Kidney epithelial cell (primary cell): ENCODE data around the gene PIAS1. TPM values are rescaled to one million over a fixed set of nuclear protein-coding genes. Genes with fewer than 3 reads are reported as not detected.
A peak's percentile ranks its signal among the peaks of the same experiment; 100 is the strongest.
"Not testable (repeated sequence)": the region's sequence is repeated elsewhere in the genome, so short reads cannot be mapped to it uniquely, and the experiment has no call there.

ENCODE experiments used
- DNase-seq: peaks from one replicate; pipeline ENCODE4 v3.0.0-alpha.2; 2010; ENCODE audit warnings: low read depth
- H3K27me3 ChIP-seq: 2 replicates; pipeline ENCODE4 v1.6.0; 2011; ENCODE audit warnings: low read length; ENCODE audit not compliant: control insufficient read depth, insufficient read depth
- H3K36me3 ChIP-seq: 2 replicates; pipeline ENCODE4 v1.5.1; 2011; ENCODE audit warnings: low read length; ENCODE audit not compliant: control insufficient read depth, insufficient read depth
- H3K4me3 ChIP-seq: 2 replicates; pipeline ENCODE4 v1.5.1; 2011; ENCODE audit warnings: low read depth, mild to moderate bottlenecking, control low read depth, low read length
- CTCF ChIP-seq: IDR thresholded peaks from 2 replicates; pipeline ENCODE4 v1.5.1; 2011; ENCODE audit warnings: mild to moderate bottlenecking, moderate library complexity, low read length, control low read depth, inconsistent platforms; ENCODE audit not compliant: insufficient read depth, poor library complexity, severe bottlenecking
- total RNA-seq: library from RNA; depleted of rRNA; stranded (reverse); fragments of >200 nt; gene quantifications from 2 replicates; pipeline ENCODE4 v1.2.3, GENCODE V29; 2015

The PIAS1 gene
- 8.6 and 13.4 TPM in 2 replicates for total RNA-seq

- Histone ChIP-seq H3K4me3 (peak within 1 kb of the TSS; percentile 75), H3K27me3 (no peaks in the 10 kb centered on the region), H3K36me3 (no peaks in the 10 kb centered on the region)
- TF ChIP-seq CTCF = no peak
- peak; percentile 57 for DNase-seq
Measured at GRCh38 chr15:68053701-68054627, at the start of gene PIAS1. Gene PIAS1, plus strand, starts transcription at chr15:68054315. Its CDS starts 12 bp downstream, at chr15:68054327.

GRCh38 chr15:68007642-68008041, 46.5 kb upstream of the PIAS1 start:
- not testable (repeated sequence) for H3K27me3 ChIP-seq, H3K4me3 ChIP-seq, DNase-seq, H3K36me3 ChIP-seq

GRCh38 chr15:68010361-68011153, 43.6 kb upstream of the PIAS1 start:
- H3K4me3 ChIP-seq = no peak overlapping the region
- no peak for DNase-seq
- peaks cover 2% of the 10 kb centered on the region for H3K27me3 ChIP-seq
- H3K36me3 ChIP-seq = no peaks in the 10 kb centered on the region
- no peak for TF ChIP-seq CTCF

GRCh38 chr15:68012911-68013310, 41.2 kb upstream of the PIAS1 start:
- Histone ChIP-seq H3K4me3 (no peak overlapping the region), H3K36me3 (no peaks in the 10 kb centered on the region), H3K27me3 (peaks cover 2% of the 10 kb centered on the region)
- no peak for DNase-seq
- TF ChIP-seq CTCF = no peak

- Histone ChIP-seq H3K36me3 (no peaks in the 10 kb centered on the region), H3K27me3 (no peaks in the 10 kb centered on the region), H3K4me3 (no peak overlapping the region)
- no peak for TF ChIP-seq CTCF
- no peak for DNase-seq
Measured at GRCh38 chr15:68014219-68014618, 39.9 kb upstream of the PIAS1 start.

GRCh38 chr15:68015244-68015643, 38.9 kb upstream of the PIAS1 start:
- H3K4me3 ChIP-seq = no peak overlapping the region
- H3K36me3 ChIP-seq = no peaks in the 10 kb centered on the region
- no peak for TF ChIP-seq CTCF
- H3K27me3 ChIP-seq = no peaks in the 10 kb centered on the region
- no peak for DNase-seq
